Suprapubic skin (tissue), 4 donors: ENCODE data around the gene NCBP2. TPM values are rescaled to one million over a fixed set of nuclear protein-coding genes. Genes with fewer than 3 reads are reported as not detected.

Source experiments
- DNase-seq, 2 donors: peaks; one replicate each; pipeline ENCODE4 v3.0.0-alpha.2; 2019; ENCODE audit warnings: low spot score in 2 of 2
- H3K27ac ChIP-seq: fragments of 200-600 bp; sonication (generic); one replicate; pipeline ENCODE4 v1.5.1; 2019
- H3K27me3 ChIP-seq: fragments of 200-600 bp; sonication (generic); one replicate; pipeline ENCODE4 v1.5.1; 2019
- H3K36me3 ChIP-seq: fragments of 200-600 bp; sonication (generic); one replicate; pipeline ENCODE4 v1.5.1; 2019
- H3K4me1 ChIP-seq: fragments of 200-600 bp; sonication (generic); one replicate; pipeline ENCODE4 v1.5.1; 2019
- H3K4me3 ChIP-seq: fragments of 200-600 bp; sonication (generic); one replicate; pipeline ENCODE4 v1.5.1; 2019; ENCODE audit warnings: mild to moderate bottlenecking
- H3K9me3 ChIP-seq: fragments of 200-600 bp; sonication (generic); one replicate; pipeline ENCODE4 v1.5.1; 2019
- EP300 ChIP-seq: sonication (generic); formaldehyde crosslinking; IDR thresholded peaks from one replicate; pipeline ENCODE4 v1.6.1; 2017; ENCODE audit warnings: antibody characterized with exemption
- POLR2AphosphoS5 ChIP-seq, 3 donors: sonication (generic); formaldehyde crosslinking; IDR thresholded peaks; one replicate each; pipeline ENCODE4 v1.6.1; 2017; ENCODE audit warnings: antibody characterized with exemption in 3 of 3
- WGBS: methylation state at CpG from one replicate; pipeline ENCODE4 v1.1.5; 2018; 5-methylcytosine and 5-hydroxymethylcytosine counted together
- total RNA-seq, 4 donors: library from RNA; depleted of rRNA; stranded (reverse); fragments of >200 nt; gene quantifications; one replicate each; pipeline ENCODE4 v1.1.0, GENCODE V29; 2016

NCBP2 gene
- total RNA-seq, 4 donors from 2014 or later: 27.1 to 33.0 (median 28.3) TPM

DNA sequence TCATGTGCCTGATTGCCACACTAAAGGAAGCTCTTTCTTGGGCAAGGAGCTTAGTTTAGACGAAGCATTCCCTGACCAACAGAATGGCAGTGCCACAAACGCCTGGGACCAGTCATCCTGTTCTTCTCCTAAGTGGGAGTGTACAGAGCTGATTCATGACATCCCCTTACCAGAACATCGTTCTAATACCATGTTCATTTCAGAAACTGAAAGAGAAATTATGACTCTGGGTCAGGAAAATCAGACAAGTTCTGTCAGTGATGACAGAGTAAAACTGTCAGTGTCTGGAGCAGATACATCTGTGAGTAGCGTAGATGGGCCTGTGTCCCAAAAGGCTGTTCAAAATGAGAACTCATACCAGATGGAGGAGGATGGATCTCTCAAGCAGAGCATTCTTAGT lies 56.2 kb downstream of the NCBP2 start:
- 71% methylated on average over 4 of the region's 4 CpGs for WGBS
- Histone ChIP-seq H3K36me3 (peaks cover 27% of the 10 kb centered on the region), H3K27me3 (no peaks in the 10 kb centered on the region), H3K4me1 (no peaks in the 10 kb centered on the region), H3K4me3 (no peak overlapping the region), H3K27ac (no peak overlapping the region), H3K9me3 (no peaks in the 10 kb centered on the region)
- TF ChIP-seq EP300 (no peak), POLR2AphosphoS5 (IDR thresholded peaks at IDR 0.05) (no peak)
- no peak for DNase-seq

Other genes starting within 250 kb of the NCBP2 start
- gene CEP19, start 230.3 kb downstream of the NCBP2 start, total RNA-seq: under 1 TPM; 0.26 to 0.68 (median 0.49) TPM
- 10 to 100 TPM; 16.3 to 30.7 (median 24.4) TPM for gene PIGX, start 230.2 kb downstream of the NCBP2 start, total RNA-seq
- gene PAK2, start 202.7 kb downstream of the NCBP2 start, total RNA-seq: 10 to 100 TPM; 29.6 to 42.8 (median 33.5) TPM
- 100 to 1,000 TPM in 1 of 4 donors, 10 to 100 TPM in 3; 34.9 to 112 (median 37.7) TPM for gene SENP5, start 74.6 kb downstream of the NCBP2 start, total RNA-seq
- 10 to 100 TPM; 11.0 to 17.4 (median 13.3) TPM for gene PIGZ, start 26.3 kb upstream of the NCBP2 start, total RNA-seq
- 10 to 100 TPM; 21.0 to 68.7 (median 34.4) TPM for gene MELTF, start 87.3 kb upstream of the NCBP2 start, total RNA-seq